AG04449 (cell line): ENCODE data around the gene LAGE3.
A peak's percentile ranks its signal among the peaks of the same experiment; 100 is the strongest.

Experiments used
- CTCF ChIA-PET: fragments of 350-600 bp; formaldehyde crosslinking; extraction: SDS; loops from one replicate; lab custom pipeline; 2021; ENCODE audit warnings: antibody characterized with exemption; lab: Yijun Ruan, JAX
- POLR2A ChIA-PET: fragments of 400-600, 350-600 bp; formaldehyde crosslinking; extraction: SDS; loops from one replicate; lab custom pipeline; 2020; ENCODE audit warnings: antibody characterized with exemption, inconsistent platforms; lab: Yijun Ruan, JAX
- DNase-seq: peaks from one replicate; pipeline ENCODE4 v3.0.0-alpha.2; 2010; ENCODE audit warnings: low read depth, low spot score
- H3K4me3 ChIP-seq: 2 replicates; pipeline ENCODE4 v1.5.1; 2011; ENCODE audit warnings: low read depth, mild to moderate bottlenecking, control low read depth, low read length
- CTCF ChIP-seq: IDR thresholded peaks from one replicate; pipeline ENCODE4 v1.5.1; 2011; ENCODE audit warnings: mild to moderate bottlenecking, moderate library complexity, low read length, control low read depth, inconsistent platforms; ENCODE audit not compliant: insufficient read depth; ENCODE audit errors: missing control alignments

The LAGE3 gene

GRCh38 chrX:154486052-154486395, 6.9 kb upstream of the LAGE3 start:
- H3K4me3 ChIP-seq: peak overlapping the region; percentile 63
- no peak for TF ChIP-seq CTCF
- DNase-seq: no peak
- POLR2A ChIA-PET: interaction anchor here (0.6 to 1.1 kb wide), 3 partner anchors 20 to 88 kb away, joined by 3 read pairs; partner anchors contain the start of gene RPL10
- CTCF ChIA-PET: interaction anchor here (1.0 to 2.5 kb wide), 3 partner anchors 10 to 50 kb away, joined by 4 to 9 read pairs (median 5); no protein-coding TSS in a partner anchor

- no peak for DNase-seq
- peak overlapping the region; percentile 63 for H3K4me3 ChIP-seq
- ChIA-PET POLR2A (interaction anchor here (0.6 to 1.1 kb wide), 4 partner anchors 12 to 87 kb away, joined by 3 read pairs; partner anchors contain the start of gene RPL10), CTCF (interaction anchor here (1.0 to 2.5 kb wide), 3 partner anchors 9 to 51 kb away, joined by 4 to 9 read pairs (median 5); no protein-coding TSS in a partner anchor)
- TF ChIP-seq CTCF: no peak
Measured at GRCh38 chrX:154485150-154486051, 6.3 kb upstream of the LAGE3 start.

- ChIA-PET CTCF (interaction anchor here (1.5 to 2.5 kb wide), 2 partner anchors 8 to 51 kb away, joined by 5 to 9 read pairs; no protein-coding TSS in a partner anchor), POLR2A (interaction anchor here (0.8 kb wide), 1 partner anchor 11 kb away, joined by 3 read pairs; no protein-coding TSS in a partner anchor)
- no peak overlapping the region for H3K4me3 ChIP-seq
Measured at GRCh38 chrX:154484255-154485149, 5.4 kb upstream of the LAGE3 start.

GRCh38 chrX:154483325-154483724, 4.2 kb upstream of the LAGE3 start:
- H3K4me3 ChIP-seq: no peak overlapping the region
- CTCF ChIA-PET: interaction anchor here (0.6 kb wide), 1 partner anchor 43 kb away, joined by 3 read pairs; no protein-coding TSS in a partner anchor
- no peak for DNase-seq
- TF ChIP-seq CTCF: no peak
- POLR2A ChIA-PET: no interaction called here

More at GRCh38 chrX:154484255-154485149, 5.4 kb upstream of the LAGE3 start:
- TF ChIP-seq CTCF: no peak
- no peak for DNase-seq

GRCh38 chrX:154482786-154483185, 3.7 kb upstream of the LAGE3 start:
- ChIA-PET CTCF (interaction anchor here (0.6 kb wide), 1 partner anchor 44 kb away, joined by 3 read pairs; no protein-coding TSS in a partner anchor), POLR2A (no interaction called here)
- DNase-seq: no peak
- no peak for TF ChIP-seq CTCF
- H3K4me3 ChIP-seq: no peak overlapping the region
